ENCODE data around the gene TBC1D22B. TPM values are rescaled to one million over a fixed set of nuclear protein-coding genes. Genes with fewer than 3 reads are reported as not detected.

TBC1D22B gene
- polyA plus RNA-seq, 3 donors = 3.9 to 5.0 (median 4.9) TPM

GRCh38 chr6:37371154-37372083, 113.8 kb downstream of the TBC1D22B start:
- WGBS (ENCODE audit: insufficient coverage) = no CpG with 5 or more reads among the region's 4 CpGs
- no peak overlapping the region for H2AFZ ChIP-seq (ENCODE audit: insufficient read depth, low read depth, low read length, poor library complexity, severe bottlenecking)
- no peak overlapping the region for H3K9ac ChIP-seq (ENCODE audit: insufficient read depth, low read length, poor library complexity, severe bottlenecking)
- no peak overlapping the region for H3K27ac Mint-ChIP-seq
- DNase-seq = no peak
- intact Hi-C loops (cut with micrococcal nuclease) = no loop called here
- peaks cover 12 to 14% of the 10 kb centered on the region in 2 donors for H3K4me1 ChIP-seq (ENCODE audit: control insufficient read depth in 1 of 2, insufficient read depth in 2 of 2, low read length in 2 of 2)
- H3K4me3 ChIP-seq (replicated peaks in 1 of 3; ENCODE audit: low read depth in 2 of 3, low read length in 3 of 3) = no peak overlapping the region
- H3K27ac ChIP-seq (ENCODE audit: low read depth in 1 of 2, low read length in 2 of 2) = no peak overlapping the region
- H3K27me3 Mint-ChIP-seq (ENCODE audit: low read depth in 3 of 3) = no peaks in the 10 kb centered on the region
- no peaks in the 10 kb centered on the region for H4K20me1 ChIP-seq (ENCODE audit: insufficient read depth, low read length)
- peaks cover 17% of the 10 kb centered on the region for H3K4me1 Mint-ChIP-seq
- H3K9me3 Mint-ChIP-seq = no peaks in the 10 kb centered on the region
- H3K36me3 Mint-ChIP-seq = peaks cover 59 to 72% of the 10 kb centered on the region in 2 donors
- no peak overlapping the region for H3K4me2 ChIP-seq (replicated peaks; ENCODE audit: extremely low read depth, low read length, poor library complexity, severe bottlenecking)
- no peak for TF ChIP-seq CTCF (IDR thresholded peaks at IDR 0.05)
- no peaks in the 10 kb centered on the region for H3K9me3 ChIP-seq (replicated peaks in 1 of 2; ENCODE audit: control insufficient read depth in 1 of 2, insufficient read depth in 1 of 2, low read length in 2 of 2)
- no peak overlapping the region for H3K4me3 Mint-ChIP-seq
- no peaks in the 10 kb centered on the region for H3K79me2 ChIP-seq (ENCODE audit: insufficient read depth, low read length)
- H3K27me3 ChIP-seq (ENCODE audit: control insufficient read depth in 2 of 2, insufficient read depth in 2 of 2, low read length in 2 of 2) = no peaks in the 10 kb centered on the region
- H3K36me3 ChIP-seq (replicated peaks in 1 of 2; ENCODE audit: control insufficient read depth in 1 of 2, insufficient read depth in 2 of 2, low read length in 2 of 2) = peaks cover 33 to 72% of the 10 kb centered on the region in 2 donors

GRCh38 chr6:37372116-37372515, 114.5 kb downstream of the TBC1D22B start:
- no peak for TF ChIP-seq CTCF (IDR thresholded peaks at IDR 0.05)
- Histone ChIP-seq H3K79me2 (ENCODE audit: insufficient read depth, low read length) (no peaks in the 10 kb centered on the region), H3K27ac (ENCODE audit: low read depth in 1 of 2, low read length in 2 of 2) (no peak overlapping the region), H3K36me3 (replicated peaks in 1 of 2; ENCODE audit: control insufficient read depth in 1 of 2, insufficient read depth in 2 of 2, low read length in 2 of 2) (peaks cover 37 to 72% of the 10 kb centered on the region in 2 donors), H3K9ac (ENCODE audit: insufficient read depth, low read length, poor library complexity, severe bottlenecking) (no peak overlapping the region), H2AFZ (ENCODE audit: insufficient read depth, low read depth, low read length, poor library complexity, severe bottlenecking) (no peak overlapping the region), H3K9me3 (replicated peaks in 1 of 2; ENCODE audit: control insufficient read depth in 1 of 2, insufficient read depth in 1 of 2, low read length in 2 of 2) (no peaks in the 10 kb centered on the region), H3K4me1 (ENCODE audit: control insufficient read depth in 1 of 2, insufficient read depth in 2 of 2, low read length in 2 of 2) (peaks cover 12 to 14% of the 10 kb centered on the region in 2 donors), H3K4me2 (replicated peaks; ENCODE audit: extremely low read depth, low read length, poor library complexity, severe bottlenecking) (no peak overlapping the region), H4K20me1 (ENCODE audit: insufficient read depth, low read length) (no peaks in the 10 kb centered on the region), H3K27me3 (ENCODE audit: control insufficient read depth in 2 of 2, insufficient read depth in 2 of 2, low read length in 2 of 2) (no peaks in the 10 kb centered on the region), H3K4me3 (replicated peaks in 1 of 3; ENCODE audit: low read depth in 2 of 3, low read length in 3 of 3) (no peak overlapping the region)
- no peak for DNase-seq
- H3K27ac Mint-ChIP-seq = no peak overlapping the region
- H3K27me3 Mint-ChIP-seq (ENCODE audit: low read depth in 3 of 3) = no peaks in the 10 kb centered on the region
- WGBS (ENCODE audit: insufficient coverage) = no CpG with 5 or more reads among the region's 1 CpG
- intact Hi-C loops (cut with micrococcal nuclease) = no loop called here
- no peaks in the 10 kb centered on the region for H3K9me3 Mint-ChIP-seq
- H3K4me1 Mint-ChIP-seq = peaks cover 17% of the 10 kb centered on the region
- H3K36me3 Mint-ChIP-seq = peaks cover 59 to 72% of the 10 kb centered on the region in 2 donors
- no peak overlapping the region for H3K4me3 Mint-ChIP-seq
